ENCODE results near the gene CUL9.

CUL9 gene

GRCh38 chr6:43240950-43241349 is 59.0 kb downstream of the CUL9 start:
- in situ Hi-C loops (cut with HindIII; ENCODE audit: low sequenced_read_pairs) = no loop called here
- TF ChIP-seq CTCF (IDR thresholded peaks at IDR 0.05; ENCODE audit: low read depth, low read length, missing control alignments) = no peak
- no peak overlapping the region for H3K4me3 ChIP-seq (ENCODE audit: low read depth, low read length)
- no peak for DNase-seq (ENCODE audit: low read depth)

DNA sequence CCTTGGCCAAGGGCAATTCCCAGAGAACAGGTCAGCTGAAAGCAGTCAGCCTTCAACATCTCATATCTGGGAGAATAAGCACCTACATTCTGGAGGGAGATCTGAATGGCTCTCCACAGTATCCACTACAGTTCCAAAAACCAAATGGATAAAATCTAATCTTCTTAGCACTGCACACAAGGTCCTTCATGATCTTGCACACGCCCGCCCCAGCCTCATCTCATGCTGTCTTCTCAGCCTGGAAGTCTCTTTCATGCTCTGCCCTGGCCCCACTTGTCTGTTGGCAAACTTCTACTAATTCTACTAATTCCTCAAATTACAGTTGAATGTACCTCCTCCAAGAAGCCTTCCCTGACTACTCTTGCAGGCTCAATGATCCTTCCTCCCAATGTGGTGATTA is 59.5 kb downstream of the CUL9 start:
- TF ChIP-seq CTCF (IDR thresholded peaks at IDR 0.05; ENCODE audit: low read depth, low read length, missing control alignments) = no peak
- DNase-seq (ENCODE audit: low read depth) = no peak
- in situ Hi-C loops (cut with HindIII; ENCODE audit: low sequenced_read_pairs) = no loop called here

GRCh38 chr6:43242908-43243663 is 61.1 kb downstream of the CUL9 start, which contains the start of gene TTBK1:
TSS of gene TTBK1 (plus strand) at chr6:43243481. CDS start at chr6:43246661, 3,180 bp downstream.
- no peak for DNase-seq (ENCODE audit: low read depth)
- H3K4me3 ChIP-seq (ENCODE audit: low read depth, low read length) = no peak within 1 kb of the TSS
- no peak for TF ChIP-seq CTCF (IDR thresholded peaks at IDR 0.05; ENCODE audit: low read depth, low read length, missing control alignments)
- in situ Hi-C loops (cut with HindIII; ENCODE audit: low sequenced_read_pairs) = no loop called here

More for the DNA sequence above, 59.5 kb downstream of the CUL9 start:
- no peak overlapping the region for H3K4me3 ChIP-seq (ENCODE audit: low read depth, low read length)

DNA sequence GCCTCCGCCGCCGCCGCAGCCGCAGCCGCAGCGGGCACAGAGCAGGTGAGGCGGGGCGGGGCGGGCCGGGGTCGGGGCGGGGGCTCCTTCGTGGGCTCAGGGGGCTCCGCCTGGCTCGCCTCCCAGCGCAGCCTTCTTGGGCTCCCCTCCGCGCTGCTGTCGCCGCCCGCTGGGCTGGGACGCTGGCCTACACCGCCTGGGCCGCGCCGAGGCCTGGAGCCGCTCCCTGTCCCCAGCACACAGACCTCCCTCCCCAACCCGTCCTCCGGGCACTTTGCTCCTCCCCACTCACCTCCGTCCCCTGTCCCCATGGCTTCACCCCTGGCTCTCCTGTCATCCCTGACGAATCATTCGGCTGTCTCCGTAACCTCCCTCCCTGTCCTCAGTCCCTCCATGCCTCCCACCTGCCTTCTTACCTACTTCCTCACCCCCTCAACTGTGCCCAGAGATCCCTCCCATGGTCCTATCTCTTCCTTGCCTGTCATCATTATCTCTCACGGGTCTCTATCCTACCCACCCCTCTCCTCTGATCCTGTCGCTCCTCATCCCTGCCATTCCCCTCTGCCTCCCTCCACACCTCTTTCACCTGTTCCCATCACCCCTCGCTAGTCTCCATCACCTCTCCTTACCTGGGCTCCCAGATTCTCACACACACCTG is 61.8 kb downstream of the CUL9 start:
- H3K4me3 ChIP-seq (ENCODE audit: low read depth, low read length) = no peak overlapping the region

GRCh38 chr6:43246301-43247113 is 64.5 kb downstream of the CUL9 start:
- DNase-seq (ENCODE audit: low read depth) = no peak
- in situ Hi-C loops (cut with HindIII; ENCODE audit: low sequenced_read_pairs) = no loop called here
- H3K4me3 ChIP-seq (ENCODE audit: low read depth, low read length) = peak overlapping the region; percentile 33
- TF ChIP-seq CTCF (IDR thresholded peaks at IDR 0.05; ENCODE audit: low read depth, low read length, missing control alignments) = no peak

More for the DNA sequence above, 61.8 kb downstream of the CUL9 start:
- no peak for DNase-seq (ENCODE audit: low read depth)
- in situ Hi-C loops (cut with HindIII; ENCODE audit: low sequenced_read_pairs) = no loop called here
- no peak for TF ChIP-seq CTCF (IDR thresholded peaks at IDR 0.05; ENCODE audit: low read depth, low read length, missing control alignments)
